C4-2B (cell line): ENCODE measurements around the gene TRRAP.

Experiments used
- H3K27ac ChIP-seq: fragments of 450-650 bp; 2 replicates; pipeline ENCODE4 v1.5.1; 2017
- CTCF ChIP-seq: fragments of 450-650 bp; conservative IDR thresholded peaks from 2 replicates; pipeline ENCODE4 v1.5.1; 2017; ENCODE audit warnings: mild to moderate bottlenecking
- ZFX ChIP-seq: fragments of 450-650 bp; IDR thresholded peaks from 2 replicates; pipeline ENCODE4 v1.6.1; 2017

Gene TRRAP

GRCh38 chr7:98995111-98995510 is 116.8 kb downstream of the TRRAP start:
- TF ChIP-seq CTCF (no peak), ZFX (no peak)
- H3K27ac ChIP-seq = no peak overlapping the region

GRCh38 chr7:98995523-98996149 is 117.3 kb downstream of the TRRAP start:
- TF ChIP-seq CTCF (no peak), ZFX (no peak)
- H3K27ac ChIP-seq = no peak overlapping the region

GRCh38 chr7:98996150-98996552 is 117.8 kb downstream of the TRRAP start:
- no peak overlapping the region for H3K27ac ChIP-seq
- TF ChIP-seq ZFX (no peak), CTCF (no peak)

- no peak overlapping the region for H3K27ac ChIP-seq
- TF ChIP-seq CTCF (no peak), ZFX (no peak)
These were observed 119.5 kb downstream of the TRRAP start for GRCh38 chr7:98997846-98998245.

- no peak for TF ChIP-seq ZFX
- no peak for TF ChIP-seq CTCF
- no peak overlapping the region for H3K27ac ChIP-seq
These were observed 120.7 kb downstream of the TRRAP start for GRCh38 chr7:98998821-98999725.

- H3K27ac ChIP-seq = no peak overlapping the region
- TF ChIP-seq CTCF (no peak), ZFX (no peak)
These were observed 122.0 kb downstream of the TRRAP start for GRCh38 chr7:99000196-99000903.
